ENCODE results near the gene SLC50A1. TPM values are rescaled to one million over a fixed set of nuclear protein-coding genes. Genes with fewer than 3 reads are reported as not detected.
"Not testable (repeated sequence)": the region's sequence is repeated elsewhere in the genome, so short reads cannot be mapped to it uniquely, and the experiment has no call there.

The SLC50A1 gene
- total RNA-seq, 1 donor from 2014 or later: 77.3 TPM

- intact Hi-C loops (cut with micrococcal nuclease): no loop called here
- ChIA-PET POLR2A (interaction anchor here (1.4 kb wide), 1 partner anchor 19 kb away, joined by 5 read pairs; the partner anchor contains the start of gene SLC50A1), CTCF (interaction anchor here (1.5 to 1.8 kb wide), 3 partner anchors 19 to 57 kb away, joined by 3 to 9 read pairs (median 3); partner anchors contain the start of genes KRTCAP2 and SLC50A1)
- H3K4me3 Mint-ChIP-seq: no peak overlapping the region
- H3K27ac Mint-ChIP-seq: no peak overlapping the region
- ATAC-seq (ENCODE audit: low read depth): no peak
- no peak for DNase-seq
- no peaks in the 10 kb centered on the region for H3K36me3 Mint-ChIP-seq (ENCODE audit: low read depth)
- no peaks in the 10 kb centered on the region for H3K4me1 Mint-ChIP-seq
- H3K27me3 Mint-ChIP-seq: peaks cover 12% of the 10 kb centered on the region
- no peaks in the 10 kb centered on the region for H3K9me3 Mint-ChIP-seq
- TF ChIP-seq CTCF (IDR thresholded peaks at IDR 0.05): no peak
Observed at GRCh38 chr1:155116113-155116764, 19.4 kb upstream of the SLC50A1 start.

GRCh38 chr1:155117610-155118009 lies 18.0 kb upstream of the SLC50A1 start:
- ChIA-PET POLR2A (interaction anchor here (0.6 to 0.9 kb wide), 4 partner anchors 17 to 1627 kb away, joined by 3 to 4 read pairs (median 4); no protein-coding TSS in a partner anchor), CTCF (interaction anchor here (0.6 to 0.9 kb wide), 2 partner anchors 26 to 27 kb away, joined by 3 read pairs; no protein-coding TSS in a partner anchor)
- TF ChIP-seq CTCF (IDR thresholded peaks at IDR 0.05): no peak
- no peak overlapping the region for H3K27ac Mint-ChIP-seq
- ATAC-seq (ENCODE audit: low read depth): no peak
- intact Hi-C loops (cut with micrococcal nuclease): no loop called here
- H3K36me3 Mint-ChIP-seq (ENCODE audit: low read depth): no peaks in the 10 kb centered on the region
- H3K9me3 Mint-ChIP-seq: no peaks in the 10 kb centered on the region
- peaks cover 15% of the 10 kb centered on the region for H3K27me3 Mint-ChIP-seq
- no peaks in the 10 kb centered on the region for H3K4me1 Mint-ChIP-seq
- no peak for DNase-seq
- H3K4me3 Mint-ChIP-seq: no peak overlapping the region

GRCh38 chr1:155118090-155118489 lies 17.6 kb upstream of the SLC50A1 start:
- H3K4me3 Mint-ChIP-seq; H3K27ac Mint-ChIP-seq; H3K4me1 Mint-ChIP-seq; H3K36me3 Mint-ChIP-seq (ENCODE audit: low read depth); H3K9me3 Mint-ChIP-seq; DNase-seq; ATAC-seq (ENCODE audit: low read depth); intact Hi-C loops (cut with micrococcal nuclease): not testable (repeated sequence)
- peaks cover 15% of the 10 kb centered on the region for H3K27me3 Mint-ChIP-seq
- CTCF ChIA-PET: interaction anchor here (0.6 to 0.9 kb wide), 2 partner anchors 27 kb away, joined by 3 read pairs; no protein-coding TSS in a partner anchor
- POLR2A ChIA-PET: interaction anchor here (0.6 to 0.9 kb wide), 3 partner anchors 17 to 93 kb away, joined by 3 to 4 read pairs (median 3); no protein-coding TSS in a partner anchor

GRCh38 chr1:155120253-155120652 lies 15.4 kb upstream of the SLC50A1 start:
- POLR2A ChIA-PET: no interaction called here
- H3K4me3 Mint-ChIP-seq: no peak overlapping the region
- DNase-seq (no peak), ATAC-seq (ENCODE audit: low read depth) (no peak)
- no peaks in the 10 kb centered on the region for H3K36me3 Mint-ChIP-seq (ENCODE audit: low read depth)
- no peaks in the 10 kb centered on the region for H3K9me3 Mint-ChIP-seq
- H3K4me1 Mint-ChIP-seq: no peaks in the 10 kb centered on the region
- peaks cover 22% of the 10 kb centered on the region for H3K27me3 Mint-ChIP-seq
- H3K27ac Mint-ChIP-seq: no peak overlapping the region
- CTCF ChIA-PET: interaction anchor here (0.9 kb wide), 1 partner anchor 29 kb away, joined by 3 read pairs; no protein-coding TSS in a partner anchor
- intact Hi-C loops (cut with micrococcal nuclease): no loop called here
- TF ChIP-seq CTCF (IDR thresholded peaks at IDR 0.05): no peak

DNA sequence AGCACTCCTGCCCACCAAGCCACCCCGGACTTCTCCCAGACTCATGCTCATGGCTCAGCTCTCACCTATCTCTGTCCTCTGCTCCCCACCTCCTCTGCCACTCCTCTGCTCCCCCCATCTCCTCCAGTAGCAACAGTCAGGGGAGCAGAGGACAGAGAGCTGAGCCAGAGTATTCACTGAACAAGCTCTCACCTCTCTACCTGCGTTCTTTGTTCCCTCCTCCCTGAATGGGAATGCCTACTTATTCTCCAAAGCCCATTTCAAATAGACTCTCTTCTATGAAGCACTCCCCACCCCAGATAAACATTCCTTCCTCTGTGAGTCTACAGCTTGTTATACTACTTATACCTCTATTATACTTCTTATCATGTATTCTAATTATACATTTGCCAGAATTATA lies 14.4 kb upstream of the SLC50A1 start:
- H3K4me3 Mint-ChIP-seq: no peak overlapping the region
- no peaks in the 10 kb centered on the region for H3K9me3 Mint-ChIP-seq
- DNase-seq (no peak), ATAC-seq (ENCODE audit: low read depth) (no peak)
- no peak for TF ChIP-seq CTCF (IDR thresholded peaks at IDR 0.05)
- H3K4me1 Mint-ChIP-seq: peaks cover under 1% of the 10 kb centered on the region
- POLR2A ChIA-PET: no interaction called here
- no peaks in the 10 kb centered on the region for H3K36me3 Mint-ChIP-seq (ENCODE audit: low read depth)
- H3K27ac Mint-ChIP-seq: no peak overlapping the region
- CTCF ChIA-PET: interaction anchor here (0.9 to 1.0 kb wide), 2 partner anchors 30 to 46 kb away, joined by 3 read pairs; no protein-coding TSS in a partner anchor
- peaks cover 24% of the 10 kb centered on the region for H3K27me3 Mint-ChIP-seq
- intact Hi-C loops (cut with micrococcal nuclease): no loop called here

Measured in activated B cell treated with CpG ODN at 0.5 μM for 24 hours (primary cell).